Mucosa of descending colon (tissue), 3 donors: ENCODE data around the gene SPA17. TPM values are rescaled to one million over a fixed set of nuclear protein-coding genes. Genes with fewer than 3 reads are reported as not detected.

Source experiments
- ATAC-seq: fragments of 200-7000 bp; cut with Tn5 transposase; one replicate; pipeline ENCODE4 v1.9.1; 2020; ENCODE audit warnings: mild to moderate bottlenecking, moderate library complexity
- DNase-seq, 3 donors: peaks; one replicate each; pipeline ENCODE4 v3.0.0-alpha.2; 2020
- H3K36me3 ChIP-seq: fragments of 200-600 bp; one replicate; pipeline ENCODE4 v1.8.0; 2021; ENCODE audit warnings: low read depth, mild to moderate bottlenecking
- H3K4me1 ChIP-seq: fragments of 200-600 bp; one replicate; pipeline ENCODE4 v1.8.0; 2021; ENCODE audit warnings: low read depth, mild to moderate bottlenecking
- H3K4me3 ChIP-seq: fragments of 200-600 bp; one replicate; pipeline ENCODE4 v1.8.0; 2021; ENCODE audit warnings: mild to moderate bottlenecking
- H3K9me3 ChIP-seq: fragments of 200-600 bp; one replicate; pipeline ENCODE4 v1.8.0; 2021; ENCODE audit warnings: mild to moderate bottlenecking
- intact Hi-C, 2 donors: fragments of 100-400 bp; cut with DNase I in 1 of 2; cut with micrococcal nuclease in 1 of 2; formaldehyde crosslinking; loops; one replicate each; pipeline versions ENCODE4 v1.11.0 to v1.11.1; 2022; cut with DNase I, micrococcal nuclease
- total RNA-seq, 3 donors: library from RNA; stranded (reverse); fragmentation: NEBNext Ultra II Directional in 2 of 3; extraction: Animal tissue kit (Norgen Biotek cat#: 25700) in 2 of 3; gene quantifications; one replicate each; pipeline versions ENCODE4 v1.2.1 to v1.2.4, GENCODE V29; 2021 to 2023
- TF ChIP-seq, protein P1 (sequence below): fragments of 200-600 bp; IDR thresholded peaks from one replicate; pipeline ENCODE4 v1.8.0; 2022; ENCODE audit warnings: antibody characterized with exemption, mild to moderate bottlenecking
- donor health status: DM: no; HTN: no; CAD: no; lungs with moderate emphysema.
- donor health status: DM: no; HTN: no; CAD: no.
- donor health status: DM: no; HTN: yes; CAD: no.

SPA17 gene
- total RNA-seq, 3 donors from 2014 or later = 4.6 to 6.9 (median 5.8) TPM

DNA sequence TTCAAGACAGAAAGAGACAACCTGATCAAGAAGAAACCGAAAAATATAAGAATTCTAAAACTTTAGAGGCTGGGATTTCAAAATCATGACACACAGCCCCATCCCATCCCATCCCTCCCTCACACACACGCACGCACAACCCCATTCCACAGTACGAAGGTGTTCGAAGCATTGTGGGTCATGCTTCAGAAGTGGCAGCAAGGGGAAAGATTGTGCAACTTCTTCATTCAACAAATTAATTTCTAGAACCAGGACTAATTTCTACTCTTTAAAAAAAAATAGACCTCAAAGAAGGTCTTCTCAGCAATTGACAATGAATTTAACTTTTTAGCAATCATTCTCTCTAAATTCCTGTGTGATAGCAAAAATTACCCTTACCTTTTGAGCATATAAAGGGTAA lies 867 bp downstream of the SPA17 start:
- no peak overlapping the region for H3K4me3 ChIP-seq
- DNase-seq (no peak), ATAC-seq (no peak)
- intact Hi-C loops = loop anchor here in 1 of 2 donors (5.0 kb wide), 1 partner anchor 88 kb away; the partner anchor contains the start of gene ESAM
- peaks cover 6% of the 10 kb centered on the region for H3K4me1 ChIP-seq
- TF ChIP-seq, protein P1, sequence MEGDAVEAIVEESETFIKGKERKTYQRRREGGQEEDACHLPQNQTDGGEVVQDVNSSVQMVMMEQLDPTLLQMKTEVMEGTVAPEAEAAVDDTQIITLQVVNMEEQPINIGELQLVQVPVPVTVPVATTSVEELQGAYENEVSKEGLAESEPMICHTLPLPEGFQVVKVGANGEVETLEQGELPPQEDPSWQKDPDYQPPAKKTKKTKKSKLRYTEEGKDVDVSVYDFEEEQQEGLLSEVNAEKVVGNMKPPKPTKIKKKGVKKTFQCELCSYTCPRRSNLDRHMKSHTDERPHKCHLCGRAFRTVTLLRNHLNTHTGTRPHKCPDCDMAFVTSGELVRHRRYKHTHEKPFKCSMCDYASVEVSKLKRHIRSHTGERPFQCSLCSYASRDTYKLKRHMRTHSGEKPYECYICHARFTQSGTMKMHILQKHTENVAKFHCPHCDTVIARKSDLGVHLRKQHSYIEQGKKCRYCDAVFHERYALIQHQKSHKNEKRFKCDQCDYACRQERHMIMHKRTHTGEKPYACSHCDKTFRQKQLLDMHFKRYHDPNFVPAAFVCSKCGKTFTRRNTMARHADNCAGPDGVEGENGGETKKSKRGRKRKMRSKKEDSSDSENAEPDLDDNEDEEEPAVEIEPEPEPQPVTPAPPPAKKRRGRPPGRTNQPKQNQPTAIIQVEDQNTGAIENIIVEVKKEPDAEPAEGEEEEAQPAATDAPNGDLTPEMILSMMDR = no peak
- no peaks in the 10 kb centered on the region for H3K9me3 ChIP-seq
- no peaks in the 10 kb centered on the region for H3K36me3 ChIP-seq

DNA sequence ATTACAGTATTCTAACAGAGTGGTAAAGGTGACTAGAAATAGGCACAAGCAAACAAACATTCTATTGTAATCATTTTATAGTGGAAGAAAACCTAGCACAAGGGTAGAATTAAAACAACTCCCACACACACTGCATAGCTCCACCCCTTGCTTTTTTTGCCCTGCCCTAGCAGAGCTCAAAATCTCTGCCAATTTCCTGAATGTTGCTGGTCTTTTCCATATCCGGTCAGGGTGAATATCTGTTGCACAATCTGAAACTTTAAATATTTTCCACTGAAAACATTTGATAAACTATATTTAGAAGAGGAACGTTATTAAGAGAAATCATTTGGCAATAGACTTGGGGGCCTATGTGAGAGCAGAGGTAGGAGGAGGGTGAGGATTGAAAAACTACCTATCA lies 2.7 kb downstream of the SPA17 start:
- intact Hi-C loops = no loop called here
- DNase-seq (peak in 1 of 3 donors; percentile 62), ATAC-seq (peak; percentile 49)
- H3K36me3 ChIP-seq = no peaks in the 10 kb centered on the region
- H3K4me3 ChIP-seq = no peak overlapping the region
- TF ChIP-seq, protein P1 = no peak
- H3K9me3 ChIP-seq = no peaks in the 10 kb centered on the region
- H3K4me1 ChIP-seq = peaks cover 3% of the 10 kb centered on the region

DNA sequence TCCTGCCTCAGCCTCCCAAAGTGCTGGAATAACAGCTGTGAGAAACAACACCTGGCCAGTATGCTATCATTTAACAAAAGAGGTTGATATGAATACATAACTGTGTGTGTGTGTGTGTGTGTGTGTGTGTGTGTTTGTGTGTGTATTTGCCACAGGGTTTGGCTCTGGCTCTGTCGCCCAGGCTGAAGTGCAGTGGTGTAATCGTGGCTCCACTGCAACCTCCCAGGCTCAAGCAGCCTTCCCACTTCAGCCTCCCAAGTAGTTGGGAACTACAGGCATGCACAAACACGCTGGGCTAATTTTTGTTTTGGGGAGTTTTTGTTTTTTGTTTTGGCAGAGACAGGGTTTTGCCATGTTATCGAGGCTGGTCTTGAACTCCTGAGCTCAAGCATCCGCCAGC lies 4.7 kb downstream of the SPA17 start:
- no peak overlapping the region for H3K4me3 ChIP-seq
- no peaks in the 10 kb centered on the region for H3K36me3 ChIP-seq
- H3K4me1 ChIP-seq = peaks cover 3% of the 10 kb centered on the region
- ATAC-seq (no peak), DNase-seq (no peak)
- TF ChIP-seq, protein P1 = no peak
- intact Hi-C loops = no loop called here
- H3K9me3 ChIP-seq = peaks cover 14% of the 10 kb centered on the region

DNA sequence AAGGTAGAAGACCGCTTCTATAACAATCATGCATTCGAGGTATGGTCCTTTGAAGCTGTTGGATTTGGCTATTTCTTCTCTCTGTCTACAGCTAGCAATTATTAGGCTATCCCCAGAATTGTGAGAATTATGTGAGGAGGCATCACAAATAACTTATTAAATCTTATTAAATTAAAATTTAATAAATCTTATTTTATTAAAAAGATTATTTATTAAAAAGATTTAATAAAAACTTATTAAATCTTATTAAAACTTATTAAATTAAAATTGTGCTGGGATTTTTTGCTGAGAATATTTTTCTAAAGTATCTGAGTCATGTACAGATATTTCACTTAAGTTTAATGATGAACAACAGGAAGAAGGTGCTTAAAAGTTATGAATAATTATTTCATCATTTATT lies 7.7 kb downstream of the SPA17 start:
- H3K9me3 ChIP-seq = peaks cover 29% of the 10 kb centered on the region
- no peaks in the 10 kb centered on the region for H3K36me3 ChIP-seq
- no peaks in the 10 kb centered on the region for H3K4me1 ChIP-seq
- no peak for ATAC-seq
- H3K4me3 ChIP-seq = no peak overlapping the region
- no peak for DNase-seq
- TF ChIP-seq, protein P1 = no peak
- intact Hi-C loops = no loop called here

DNA sequence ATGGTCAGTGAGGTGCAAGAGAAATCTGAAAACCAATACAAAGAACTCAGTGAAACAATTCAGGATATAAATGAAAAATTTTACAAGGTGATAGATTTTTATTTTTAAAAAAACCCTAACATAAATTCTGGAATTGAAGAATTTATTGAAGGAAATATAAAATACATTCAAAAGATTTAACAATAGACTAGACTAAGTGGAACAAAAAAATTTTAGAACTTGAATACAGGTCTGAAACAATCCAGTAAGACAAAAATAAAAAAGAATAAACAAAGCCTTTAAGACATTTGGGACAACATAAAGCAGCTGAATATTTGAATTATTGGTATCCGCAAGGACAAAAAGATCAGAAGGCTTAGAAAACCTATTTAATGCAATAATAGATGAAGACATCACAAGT lies 8.7 kb downstream of the SPA17 start:
- Histone ChIP-seq H3K36me3 (no peaks in the 10 kb centered on the region), H3K9me3 (peaks cover 29% of the 10 kb centered on the region), H3K4me1 (no peaks in the 10 kb centered on the region), H3K4me3 (no peak overlapping the region)
- intact Hi-C loops = no loop called here
- TF ChIP-seq, protein P1 = no peak
- no peak for ATAC-seq
- DNase-seq = no peak

DNA sequence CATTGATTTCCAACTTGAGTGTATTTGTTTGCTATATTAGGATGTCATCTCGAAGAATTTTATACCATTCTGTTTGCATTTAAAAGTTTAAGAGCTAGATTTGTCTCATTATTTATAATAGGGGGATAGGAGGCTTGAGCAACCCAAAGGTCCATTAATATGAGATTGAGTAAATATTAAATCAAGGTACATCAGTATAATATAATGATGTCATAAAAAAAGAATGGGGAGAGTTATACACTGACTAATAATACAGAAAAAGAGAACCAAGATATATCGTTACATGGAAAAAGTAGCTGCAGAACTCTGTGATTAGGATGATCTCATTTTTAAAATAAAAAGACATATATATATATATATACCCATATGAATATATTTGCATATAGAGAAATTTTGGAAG lies 19.4 kb downstream of the SPA17 start:
- no peaks in the 10 kb centered on the region for H3K36me3 ChIP-seq
- no peaks in the 10 kb centered on the region for H3K9me3 ChIP-seq
- no peak overlapping the region for H3K4me3 ChIP-seq
- DNase-seq = no peak
- H3K4me1 ChIP-seq = no peaks in the 10 kb centered on the region
- no peak for ATAC-seq
- intact Hi-C loops = no loop called here
- TF ChIP-seq, protein P1 = no peak
